ENCODE results near the gene PPP5C.

The PPP5C gene

DNA sequence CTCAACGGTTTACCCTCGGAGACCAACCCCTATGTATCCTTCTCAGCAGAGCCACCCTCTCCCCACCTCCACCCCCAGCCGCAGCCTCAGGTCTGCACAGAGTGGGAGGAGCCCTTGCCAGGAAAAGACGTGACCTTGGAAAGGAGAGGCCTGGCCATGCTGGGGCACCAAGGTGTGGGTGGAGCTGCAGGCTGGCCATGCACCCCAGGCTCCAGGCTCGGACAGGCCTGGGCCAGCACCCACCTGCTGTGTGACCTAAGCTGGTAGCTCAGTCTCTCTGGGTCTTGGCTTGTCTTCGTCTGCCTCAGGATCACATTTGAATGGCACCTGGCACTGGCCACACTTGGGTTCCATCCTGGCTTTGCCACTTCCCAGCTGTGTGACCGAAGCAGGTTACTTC, 37.0 kb downstream of the PPP5C start:
- no peak for DNase-seq (ENCODE audit: low read depth, low spot score)
- TF ChIP-seq, protein P1, sequence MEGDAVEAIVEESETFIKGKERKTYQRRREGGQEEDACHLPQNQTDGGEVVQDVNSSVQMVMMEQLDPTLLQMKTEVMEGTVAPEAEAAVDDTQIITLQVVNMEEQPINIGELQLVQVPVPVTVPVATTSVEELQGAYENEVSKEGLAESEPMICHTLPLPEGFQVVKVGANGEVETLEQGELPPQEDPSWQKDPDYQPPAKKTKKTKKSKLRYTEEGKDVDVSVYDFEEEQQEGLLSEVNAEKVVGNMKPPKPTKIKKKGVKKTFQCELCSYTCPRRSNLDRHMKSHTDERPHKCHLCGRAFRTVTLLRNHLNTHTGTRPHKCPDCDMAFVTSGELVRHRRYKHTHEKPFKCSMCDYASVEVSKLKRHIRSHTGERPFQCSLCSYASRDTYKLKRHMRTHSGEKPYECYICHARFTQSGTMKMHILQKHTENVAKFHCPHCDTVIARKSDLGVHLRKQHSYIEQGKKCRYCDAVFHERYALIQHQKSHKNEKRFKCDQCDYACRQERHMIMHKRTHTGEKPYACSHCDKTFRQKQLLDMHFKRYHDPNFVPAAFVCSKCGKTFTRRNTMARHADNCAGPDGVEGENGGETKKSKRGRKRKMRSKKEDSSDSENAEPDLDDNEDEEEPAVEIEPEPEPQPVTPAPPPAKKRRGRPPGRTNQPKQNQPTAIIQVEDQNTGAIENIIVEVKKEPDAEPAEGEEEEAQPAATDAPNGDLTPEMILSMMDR (IDR thresholded peaks at IDR 0.05; ENCODE audit: low read depth, low read length) = no peak
- no peak overlapping the region for H3K4me3 ChIP-seq (ENCODE audit: low read depth, low read length)
- in situ Hi-C loops (cut with HindIII; ENCODE audit: low sequenced_read_pairs) = no loop called here

DNA sequence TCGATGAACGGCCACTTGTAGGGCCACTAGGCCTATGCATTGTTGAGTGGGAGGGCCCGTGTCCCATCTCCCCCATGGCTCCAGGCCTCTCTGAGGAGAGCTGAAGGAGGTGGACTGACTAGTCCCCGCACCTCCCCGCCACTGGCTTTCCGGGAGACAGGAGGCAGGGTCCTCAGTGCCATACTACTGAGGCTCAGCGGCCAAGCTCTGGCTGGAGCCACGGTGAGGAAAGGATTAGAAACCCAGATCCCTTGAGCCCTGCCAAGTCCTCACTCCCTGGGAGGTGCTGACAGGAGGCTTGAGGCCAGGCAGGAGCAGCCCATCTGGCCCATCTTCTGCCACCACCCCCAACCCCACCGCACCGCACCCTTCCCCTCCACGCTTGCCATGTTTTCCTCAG, 37.5 kb downstream of the PPP5C start:
- in situ Hi-C loops (cut with HindIII; ENCODE audit: low sequenced_read_pairs) = no loop called here
- no peak overlapping the region for H3K4me3 ChIP-seq (ENCODE audit: low read depth, low read length)
- no peak for DNase-seq (ENCODE audit: low read depth, low spot score)
- TF ChIP-seq, protein P1 (IDR thresholded peaks at IDR 0.05; ENCODE audit: low read depth, low read length) = no peak

DNA sequence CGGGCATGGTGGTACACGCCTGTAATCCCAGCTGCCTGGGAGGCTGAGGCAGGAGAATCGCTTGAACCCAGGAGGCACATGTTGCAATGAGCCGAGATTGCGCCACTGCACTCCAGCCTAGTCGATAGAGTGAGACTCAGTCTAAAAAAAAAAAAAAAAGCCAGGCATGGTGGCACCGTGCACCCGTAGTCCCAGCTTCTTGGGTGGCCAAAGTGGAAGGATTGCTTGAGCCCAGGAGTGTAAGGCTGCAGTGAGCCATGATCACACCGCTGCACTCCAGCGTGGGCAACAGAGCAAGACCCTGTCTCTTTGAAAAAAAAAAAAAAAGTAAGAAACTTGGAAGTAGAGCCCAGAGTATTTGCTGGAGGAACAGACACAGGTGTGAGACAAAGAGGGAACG, 38.7 kb downstream of the PPP5C start:
- in situ Hi-C loops (cut with HindIII; ENCODE audit: low sequenced_read_pairs) = no loop called here
- DNase-seq (ENCODE audit: low read depth, low spot score) = no peak

DNA sequence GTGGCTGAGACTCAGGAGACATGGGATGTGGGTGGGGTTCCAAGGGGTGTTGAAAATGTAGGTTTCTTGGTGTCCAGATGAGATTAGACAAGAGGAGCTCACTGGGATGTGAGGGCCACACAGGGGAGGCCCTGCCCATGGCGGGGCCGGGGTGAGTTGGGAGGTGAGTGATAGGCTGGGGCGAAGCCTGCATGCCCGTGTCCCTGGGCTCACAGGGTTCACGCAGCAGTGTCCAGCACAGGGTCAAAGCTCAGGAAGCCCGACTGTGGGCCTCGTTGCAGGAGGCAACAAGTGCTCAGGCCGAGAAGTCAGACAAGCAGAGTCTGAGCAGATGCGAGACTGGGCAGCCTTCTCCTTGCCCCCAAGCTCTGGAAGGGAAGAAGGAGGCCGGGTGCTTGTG, 39.3 kb downstream of the PPP5C start:
- no peak overlapping the region for H3K4me3 ChIP-seq (ENCODE audit: low read depth, low read length)
- TF ChIP-seq, protein P1 (IDR thresholded peaks at IDR 0.05; ENCODE audit: low read depth, low read length) = no peak
- in situ Hi-C loops (cut with HindIII; ENCODE audit: low sequenced_read_pairs) = no loop called here

More for the DNA sequence above, 38.7 kb downstream of the PPP5C start:
- TF ChIP-seq, protein P1 (IDR thresholded peaks at IDR 0.05; ENCODE audit: low read depth, low read length) = no peak
- no peak overlapping the region for H3K4me3 ChIP-seq (ENCODE audit: low read depth, low read length)

DNA sequence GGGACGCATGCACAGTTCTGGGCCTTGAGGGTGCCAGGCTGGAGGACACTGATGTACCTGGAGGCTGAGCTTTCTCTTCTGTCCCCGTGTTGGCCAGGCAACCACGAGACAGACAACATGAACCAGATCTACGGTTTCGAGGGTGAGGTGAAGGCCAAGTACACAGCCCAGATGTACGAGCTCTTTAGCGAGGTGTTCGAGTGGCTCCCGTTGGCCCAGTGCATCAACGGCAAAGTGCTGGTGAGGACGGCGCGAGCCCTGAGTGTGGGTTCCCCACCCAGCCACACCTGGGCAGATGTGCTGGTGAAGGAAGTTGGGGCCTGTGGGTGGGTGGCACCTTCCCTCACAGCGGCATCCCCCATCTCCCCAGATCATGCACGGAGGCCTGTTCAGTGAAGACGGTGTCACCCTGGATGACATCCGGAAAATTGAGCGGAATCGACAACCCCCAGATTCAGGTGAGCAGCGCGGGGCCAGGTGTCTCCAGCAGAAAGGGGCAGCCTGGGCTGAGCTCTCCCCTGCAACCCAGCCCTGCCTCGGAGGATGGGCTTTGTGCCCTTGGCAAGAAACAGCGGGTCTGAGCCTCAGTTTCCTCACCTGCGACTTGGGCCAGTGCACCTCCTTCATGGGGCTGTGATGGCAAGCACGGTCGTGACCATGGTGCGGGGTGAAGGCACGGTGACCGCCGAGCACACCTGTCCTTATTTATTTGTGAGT, 40.3 kb downstream of the PPP5C start:
- DNase-seq (ENCODE audit: low read depth, low spot score) = no peak
- in situ Hi-C loops (cut with HindIII; ENCODE audit: low sequenced_read_pairs) = no loop called here
- H3K4me3 ChIP-seq (ENCODE audit: low read depth, low read length) = no peak overlapping the region
- TF ChIP-seq, protein P1 (IDR thresholded peaks at IDR 0.05; ENCODE audit: low read depth, low read length) = no peak

More for the DNA sequence above, 39.3 kb downstream of the PPP5C start:
- DNase-seq (ENCODE audit: low read depth, low spot score) = no peak

DNA sequence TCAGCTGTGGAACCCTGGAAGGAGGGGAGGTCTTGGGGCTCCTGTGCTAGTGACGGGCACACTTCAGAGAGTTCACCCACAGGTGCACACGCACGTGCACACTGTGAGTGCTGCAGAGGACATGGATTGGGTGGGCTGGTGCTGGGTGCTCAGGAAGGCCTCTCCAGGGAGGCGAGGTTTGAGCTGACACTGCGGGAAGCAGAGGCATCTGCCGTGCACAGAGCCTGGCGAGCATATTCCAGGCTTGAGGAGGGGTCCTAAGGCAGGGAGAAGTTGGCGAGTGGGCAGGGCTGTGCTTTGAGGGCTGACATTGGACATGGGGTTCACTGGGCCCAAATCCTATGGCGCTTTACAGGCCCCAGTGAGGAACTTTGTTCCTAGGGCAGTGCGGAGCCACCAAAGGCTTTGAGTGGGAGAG, 40.8 kb downstream of the PPP5C start:
- TF ChIP-seq, protein P1 (IDR thresholded peaks at IDR 0.05; ENCODE audit: low read depth, low read length) = no peak
- H3K4me3 ChIP-seq (ENCODE audit: low read depth, low read length) = no peak overlapping the region
- in situ Hi-C loops (cut with HindIII; ENCODE audit: low sequenced_read_pairs) = no loop called here
- DNase-seq (ENCODE audit: low read depth, low spot score) = no peak
